GM18502 (cell line): ENCODE results near the gene FBXO28.
"Not testable (repeated sequence)": the region's sequence is repeated elsewhere in the genome, so short reads cannot be mapped to it uniquely, and the experiment has no call there.

ENCODE experiments used
- ATAC-seq: cut with Tn5 transposase; IDR thresholded peaks from one replicate; pipeline ENCODE4 v1.9.1; 2021; ENCODE audit warnings: mild to moderate bottlenecking; ENCODE audit not compliant: unreplicated experiment, poor library complexity

The FBXO28 gene

GRCh38 chr1:224182866-224183590 is 69.1 kb downstream of the FBXO28 start, which contains the start of gene DEGS1:
TSS of gene DEGS1 (plus strand) at chr1:224183240. CDS start at chr1:224183337, 97 bp downstream.
- ATAC-seq: peak; percentile 71

- ATAC-seq: peak; percentile 48
Measured at GRCh38 chr1:224183591-224184312, 69.8 kb downstream of the FBXO28 start.

- ATAC-seq: no peak
Measured at GRCh38 chr1:224185208-224185607, 71.3 kb downstream of the FBXO28 start.

GRCh38 chr1:224188286-224188685 is 74.4 kb downstream of the FBXO28 start:
- ATAC-seq: no peak

- ATAC-seq: no peak
Measured at GRCh38 chr1:224189561-224189960, 75.7 kb downstream of the FBXO28 start.

GRCh38 chr1:224192082-224192788 is 78.3 kb downstream of the FBXO28 start:
- no peak for ATAC-seq

GRCh38 chr1:224193319-224193966 is 79.5 kb downstream of the FBXO28 start:
- ATAC-seq: no peak

- ATAC-seq: no peak
Measured at GRCh38 chr1:224196813-224197600, 83.1 kb downstream of the FBXO28 start.

- ATAC-seq: no peak
Measured at GRCh38 chr1:224198572-224198971, 84.7 kb downstream of the FBXO28 start.

- ATAC-seq: no peak
Measured at GRCh38 chr1:224199679-224200078, 85.8 kb downstream of the FBXO28 start.

GRCh38 chr1:224201383-224201782 is 87.5 kb downstream of the FBXO28 start:
- no peak for ATAC-seq

GRCh38 chr1:224201853-224202252 is 87.9 kb downstream of the FBXO28 start:
- ATAC-seq: no peak

- peak; percentile 74 for ATAC-seq
Measured at GRCh38 chr1:224203243-224204016, 89.5 kb downstream of the FBXO28 start.

GRCh38 chr1:224205438-224205840 is 91.5 kb downstream of the FBXO28 start:
- no peak for ATAC-seq

- not testable (repeated sequence) for ATAC-seq
Measured at GRCh38 chr1:224205931-224206538, 92.1 kb downstream of the FBXO28 start.

GRCh38 chr1:224211206-224211962 is 97.5 kb downstream of the FBXO28 start:
- no peak for ATAC-seq
